NB4 (cell line): ENCODE measurements around the gene JAG2.

Experiments
- DNase-seq: peaks from one replicate; pipeline ENCODE4 v3.0.0; 2010; ENCODE audit warnings: low read depth
- H3K4me3 ChIP-seq: one replicate; pipeline ENCODE4 v1.5.1; 2011; ENCODE audit warnings: mild to moderate bottlenecking, low read depth, low read length, moderate library complexity
- MYC ChIP-seq: IDR thresholded peaks from 2 replicates; pipeline ENCODE4 v1.6.1; 2011; ENCODE audit warnings: low read depth, low read length
- POLR2A ChIP-seq: IDR thresholded peaks from 2 replicates; pipeline ENCODE4 v1.6.1; 2011; ENCODE audit warnings: mild to moderate bottlenecking; ENCODE audit not compliant: insufficient read length; ENCODE audit errors: extremely low read depth
- TF ChIP-seq, protein P1 (sequence below): IDR thresholded peaks from 2 replicates; pipeline ENCODE4 v1.6.1; 2011; ENCODE audit warnings: low read depth, low read length
- TF ChIP-seq, protein P2 (sequence below): IDR thresholded peaks from one replicate; pipeline ENCODE4 v1.5.1; 2012; ENCODE audit warnings: low read depth, low read length

Gene JAG2

DNA sequence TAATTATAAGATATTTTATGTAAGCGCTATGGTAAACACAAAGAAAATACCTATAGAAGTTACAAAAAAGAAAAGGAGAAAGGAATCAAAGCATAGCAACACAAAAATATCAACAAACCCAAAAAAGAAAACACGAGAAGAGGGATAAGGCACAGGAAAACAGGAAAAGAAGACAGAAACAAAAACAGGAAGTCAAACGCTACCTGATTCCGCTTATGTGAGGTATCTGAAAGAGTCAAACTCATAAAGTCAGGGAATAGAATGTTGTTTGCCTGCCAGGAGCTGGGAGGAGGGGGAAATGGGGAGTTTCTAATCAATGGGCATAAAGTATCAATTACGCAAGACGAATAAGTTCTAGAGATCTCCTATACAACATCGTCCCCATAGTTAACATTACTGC lies 63.4 kb downstream of the JAG2 start:
- H3K4me3 ChIP-seq, result no peak overlapping the region
- DNase-seq, result no peak
- TF ChIP-seq MYC (no peak), POLR2A (no peak)
- TF ChIP-seq, protein P1, sequence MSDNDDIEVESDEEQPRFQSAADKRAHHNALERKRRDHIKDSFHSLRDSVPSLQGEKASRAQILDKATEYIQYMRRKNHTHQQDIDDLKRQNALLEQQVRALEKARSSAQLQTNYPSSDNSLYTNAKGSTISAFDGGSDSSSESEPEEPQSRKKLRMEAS, result no peak
- TF ChIP-seq, protein P2, sequence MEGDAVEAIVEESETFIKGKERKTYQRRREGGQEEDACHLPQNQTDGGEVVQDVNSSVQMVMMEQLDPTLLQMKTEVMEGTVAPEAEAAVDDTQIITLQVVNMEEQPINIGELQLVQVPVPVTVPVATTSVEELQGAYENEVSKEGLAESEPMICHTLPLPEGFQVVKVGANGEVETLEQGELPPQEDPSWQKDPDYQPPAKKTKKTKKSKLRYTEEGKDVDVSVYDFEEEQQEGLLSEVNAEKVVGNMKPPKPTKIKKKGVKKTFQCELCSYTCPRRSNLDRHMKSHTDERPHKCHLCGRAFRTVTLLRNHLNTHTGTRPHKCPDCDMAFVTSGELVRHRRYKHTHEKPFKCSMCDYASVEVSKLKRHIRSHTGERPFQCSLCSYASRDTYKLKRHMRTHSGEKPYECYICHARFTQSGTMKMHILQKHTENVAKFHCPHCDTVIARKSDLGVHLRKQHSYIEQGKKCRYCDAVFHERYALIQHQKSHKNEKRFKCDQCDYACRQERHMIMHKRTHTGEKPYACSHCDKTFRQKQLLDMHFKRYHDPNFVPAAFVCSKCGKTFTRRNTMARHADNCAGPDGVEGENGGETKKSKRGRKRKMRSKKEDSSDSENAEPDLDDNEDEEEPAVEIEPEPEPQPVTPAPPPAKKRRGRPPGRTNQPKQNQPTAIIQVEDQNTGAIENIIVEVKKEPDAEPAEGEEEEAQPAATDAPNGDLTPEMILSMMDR, result no peak

DNA sequence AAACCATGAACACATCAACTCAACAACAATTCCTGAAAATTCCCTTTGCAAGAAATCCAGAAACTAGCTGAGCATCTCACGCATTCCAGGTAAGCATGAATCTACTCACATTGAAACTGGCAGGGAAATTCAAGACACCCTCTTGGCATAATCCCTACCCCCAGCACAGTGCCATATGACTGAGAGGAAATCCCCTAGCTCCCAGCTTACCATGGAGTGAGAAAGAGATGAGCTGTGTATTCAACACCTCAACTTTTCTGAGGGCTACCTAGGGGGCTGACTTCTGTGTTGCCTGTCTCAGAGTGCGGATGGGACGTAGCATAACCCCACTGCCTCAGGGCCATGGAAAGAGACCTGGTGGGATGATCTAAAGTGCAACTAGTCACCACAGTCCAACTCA lies 65.7 kb downstream of the JAG2 start:
- no peak overlapping the region for H3K4me3 ChIP-seq
- TF ChIP-seq, protein P2, result no peak
- TF ChIP-seq MYC (no peak), POLR2A (no peak)
- TF ChIP-seq, protein P1, result no peak
- DNase-seq, result no peak

DNA sequence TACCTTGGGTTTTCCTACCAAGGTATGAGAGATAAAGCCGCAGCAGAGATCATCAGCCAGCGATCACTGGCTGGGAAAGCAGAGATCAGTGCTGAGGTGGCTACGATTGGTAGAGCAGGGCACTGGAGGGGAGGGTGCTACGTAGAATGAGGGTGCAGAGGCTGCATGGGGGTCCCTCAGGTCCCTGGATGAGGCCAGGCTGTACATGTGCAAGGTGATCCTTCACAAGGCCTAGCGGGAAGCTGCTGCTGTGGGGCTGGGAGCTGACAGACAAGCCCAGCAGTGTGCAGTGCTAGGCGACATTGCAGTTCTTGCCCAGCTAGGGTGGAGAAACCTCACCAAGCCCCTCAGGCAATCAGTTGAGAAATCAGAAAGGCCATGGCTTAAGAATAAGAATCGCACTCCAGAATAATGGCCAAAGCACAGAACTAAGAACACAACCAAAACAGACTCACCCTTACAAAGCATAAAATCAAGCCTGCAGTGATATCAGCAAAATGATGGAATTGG lies 66.2 kb downstream of the JAG2 start:
- H3K4me3 ChIP-seq, result no peak overlapping the region
- no peak for DNase-seq
- TF ChIP-seq, protein P2, result no peak
- TF ChIP-seq, protein P1, result no peak
- TF ChIP-seq POLR2A (no peak), MYC (no peak)

DNA sequence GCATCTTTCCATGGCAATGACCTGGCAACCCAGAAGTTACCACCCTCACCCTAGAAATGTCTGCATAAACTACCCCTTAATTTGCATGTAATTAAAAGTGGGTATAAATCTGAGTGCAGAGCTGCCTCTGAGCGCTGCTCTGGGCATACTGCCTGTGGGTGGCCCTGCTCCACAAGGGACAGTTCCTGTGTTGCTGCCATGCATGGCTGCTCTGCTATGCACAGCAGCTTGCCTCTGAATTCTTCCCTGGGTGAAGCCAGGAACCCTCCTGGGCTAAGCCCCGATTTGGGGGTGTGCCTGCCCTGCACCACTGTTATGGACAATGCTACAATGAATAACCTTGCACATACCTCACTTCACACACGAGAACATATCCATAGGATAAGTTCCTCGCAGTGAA lies 67.7 kb downstream of the JAG2 start:
- DNase-seq, result no peak
- no peak overlapping the region for H3K4me3 ChIP-seq
- TF ChIP-seq, protein P1, result no peak

DNA sequence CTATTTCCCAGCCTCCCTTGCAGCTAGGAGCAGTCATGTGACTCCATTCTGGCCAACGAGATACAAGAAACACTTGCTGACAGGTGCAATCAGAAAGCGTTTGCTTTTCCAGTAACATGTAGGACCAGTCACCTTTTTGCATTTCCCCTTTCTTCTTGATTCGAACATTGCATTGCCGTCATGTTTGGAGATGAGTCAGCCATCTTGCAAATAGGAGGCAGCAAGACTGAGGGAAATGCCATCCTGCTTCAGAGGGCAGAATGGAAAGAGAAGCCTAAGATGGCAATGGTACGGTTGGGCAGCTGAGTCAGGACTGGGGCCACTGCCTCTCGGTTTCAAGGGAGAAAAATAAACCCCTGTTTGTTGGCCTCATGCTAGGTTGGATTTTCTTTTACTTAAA lies 68.8 kb downstream of the JAG2 start:
- DNase-seq, result no peak
- TF ChIP-seq, protein P1, result no peak
- TF ChIP-seq, protein P2, result no peak
- TF ChIP-seq MYC, result no peak
- TF ChIP-seq POLR2A, result no peak
- H3K4me3 ChIP-seq, result no peak overlapping the region

DNA sequence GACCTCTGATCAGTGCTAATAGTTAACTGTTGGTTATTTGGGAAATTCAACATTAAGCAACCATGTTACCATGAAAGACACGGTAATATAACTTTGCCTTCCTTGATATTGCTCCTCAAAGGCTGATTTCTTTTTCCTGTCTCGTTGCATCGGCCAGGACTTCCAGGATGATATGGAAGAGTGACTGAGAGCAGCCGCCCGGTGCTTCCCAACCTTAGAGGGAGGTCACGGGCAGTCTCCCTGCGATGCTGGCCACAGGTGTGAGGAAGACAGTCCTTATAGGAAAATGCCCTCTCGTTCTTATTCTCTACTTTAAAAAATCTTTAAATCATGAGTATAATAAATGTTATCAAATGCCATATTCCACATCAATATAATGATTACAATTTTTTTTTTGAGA lies 70.3 kb downstream of the JAG2 start:
- DNase-seq, result no peak
- no peak overlapping the region for H3K4me3 ChIP-seq
- TF ChIP-seq, protein P1, result no peak
- TF ChIP-seq MYC (no peak), POLR2A (no peak)
- TF ChIP-seq, protein P2, result no peak
